Measurements from ENCODE around the gene RASA3. TPM values are rescaled to one million over a fixed set of nuclear protein-coding genes. Genes with fewer than 3 reads are reported as not detected.

The RASA3 gene
- total RNA-seq, 1 donor: 36.1 TPM

DNA sequence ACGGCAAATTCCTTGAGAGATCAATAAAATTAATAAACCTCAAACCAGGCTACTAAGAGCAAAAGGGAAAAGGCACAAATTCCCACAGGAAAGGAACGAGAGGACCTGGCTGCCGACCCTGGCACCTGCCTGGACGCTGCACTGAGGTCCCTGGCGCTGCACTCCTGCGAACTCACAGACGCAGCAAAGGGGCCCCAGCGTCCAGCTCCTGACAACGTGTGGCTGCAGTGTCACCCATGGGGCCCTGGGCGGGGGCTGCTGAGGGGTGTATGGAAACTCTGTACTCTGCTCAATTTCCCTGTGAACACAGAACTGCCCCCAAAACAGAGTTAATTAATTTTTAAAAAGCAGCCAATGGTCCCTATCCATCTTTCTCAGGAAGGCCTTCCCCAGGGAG is 97.2 kb downstream of the RASA3 start:
- H3K4me3 ChIP-seq (ENCODE audit: low read depth, low read length): no peak overlapping the region
- no peak for DNase-seq (ENCODE audit: low read depth)
- TF ChIP-seq, protein P1, sequence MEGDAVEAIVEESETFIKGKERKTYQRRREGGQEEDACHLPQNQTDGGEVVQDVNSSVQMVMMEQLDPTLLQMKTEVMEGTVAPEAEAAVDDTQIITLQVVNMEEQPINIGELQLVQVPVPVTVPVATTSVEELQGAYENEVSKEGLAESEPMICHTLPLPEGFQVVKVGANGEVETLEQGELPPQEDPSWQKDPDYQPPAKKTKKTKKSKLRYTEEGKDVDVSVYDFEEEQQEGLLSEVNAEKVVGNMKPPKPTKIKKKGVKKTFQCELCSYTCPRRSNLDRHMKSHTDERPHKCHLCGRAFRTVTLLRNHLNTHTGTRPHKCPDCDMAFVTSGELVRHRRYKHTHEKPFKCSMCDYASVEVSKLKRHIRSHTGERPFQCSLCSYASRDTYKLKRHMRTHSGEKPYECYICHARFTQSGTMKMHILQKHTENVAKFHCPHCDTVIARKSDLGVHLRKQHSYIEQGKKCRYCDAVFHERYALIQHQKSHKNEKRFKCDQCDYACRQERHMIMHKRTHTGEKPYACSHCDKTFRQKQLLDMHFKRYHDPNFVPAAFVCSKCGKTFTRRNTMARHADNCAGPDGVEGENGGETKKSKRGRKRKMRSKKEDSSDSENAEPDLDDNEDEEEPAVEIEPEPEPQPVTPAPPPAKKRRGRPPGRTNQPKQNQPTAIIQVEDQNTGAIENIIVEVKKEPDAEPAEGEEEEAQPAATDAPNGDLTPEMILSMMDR (IDR thresholded peaks at IDR 0.05; ENCODE audit: insufficient read depth, low read length): no peak

DNA sequence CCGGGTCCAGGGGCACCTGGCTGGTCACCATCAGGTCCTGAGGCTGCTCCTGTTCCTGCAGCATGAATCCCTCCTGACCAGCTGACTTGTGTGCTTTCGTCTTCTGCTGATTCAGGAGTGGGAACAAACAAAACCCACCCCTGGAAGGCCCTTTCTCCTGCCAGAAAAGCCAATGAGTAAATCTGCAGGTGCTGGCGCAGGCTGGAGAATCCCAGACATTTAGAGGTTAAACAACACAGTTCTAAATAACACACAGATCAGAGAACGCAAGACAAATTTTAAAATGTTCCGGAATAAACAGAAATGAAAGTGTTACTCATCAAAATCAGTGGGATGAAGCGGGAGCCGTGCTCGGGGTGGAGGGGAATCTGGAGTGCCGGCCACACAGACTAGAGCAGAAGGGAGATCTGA is 97.9 kb downstream of the RASA3 start:
- DNase-seq (ENCODE audit: low read depth): peak; percentile 52
- H3K4me3 ChIP-seq (ENCODE audit: low read depth, low read length): peak overlapping the region; percentile 36
- TF ChIP-seq, protein P1 (IDR thresholded peaks at IDR 0.05; ENCODE audit: insufficient read depth, low read length): no peak

DNA sequence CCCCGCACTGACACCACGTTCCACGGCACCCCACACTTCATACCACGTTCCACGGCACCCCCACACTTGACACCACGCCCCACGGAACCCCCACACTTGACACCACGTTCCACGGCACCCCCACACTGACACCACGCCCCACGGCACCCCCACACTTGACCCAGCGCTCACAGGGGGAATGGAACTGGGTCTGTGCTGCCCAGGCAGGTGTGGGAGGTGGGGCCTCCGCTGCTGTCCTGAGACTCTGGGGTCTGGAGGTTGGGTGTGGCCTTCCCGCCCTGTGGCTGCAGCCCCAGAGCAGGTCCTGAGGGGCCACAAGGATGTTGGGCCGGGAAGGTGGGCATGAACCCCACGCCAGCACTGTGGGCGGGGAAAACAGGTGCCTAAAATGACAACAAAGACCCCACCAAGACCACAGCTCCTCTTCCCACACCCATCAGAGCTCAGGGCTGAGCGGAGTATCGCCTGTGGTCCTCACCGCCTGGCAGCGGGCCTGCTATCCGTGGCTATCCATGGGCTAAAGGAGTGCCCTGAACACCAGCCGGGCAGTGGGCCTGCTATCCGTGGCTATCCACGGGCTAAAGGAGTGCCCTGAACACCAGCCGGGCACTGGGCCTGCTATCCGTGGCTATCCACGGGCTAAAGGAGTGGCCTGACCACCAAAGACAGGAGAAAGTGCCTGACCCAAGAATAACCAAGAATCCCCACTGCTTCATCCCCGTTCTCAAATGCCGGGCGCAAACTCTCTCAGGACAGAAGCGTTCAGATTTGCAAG is 98.7 kb downstream of the RASA3 start:
- TF ChIP-seq, protein P1 (IDR thresholded peaks at IDR 0.05; ENCODE audit: insufficient read depth, low read length): no peak
- peak overlapping the region; percentile 36 for H3K4me3 ChIP-seq (ENCODE audit: low read depth, low read length)
- DNase-seq (ENCODE audit: low read depth): peak; percentile 25

DNA sequence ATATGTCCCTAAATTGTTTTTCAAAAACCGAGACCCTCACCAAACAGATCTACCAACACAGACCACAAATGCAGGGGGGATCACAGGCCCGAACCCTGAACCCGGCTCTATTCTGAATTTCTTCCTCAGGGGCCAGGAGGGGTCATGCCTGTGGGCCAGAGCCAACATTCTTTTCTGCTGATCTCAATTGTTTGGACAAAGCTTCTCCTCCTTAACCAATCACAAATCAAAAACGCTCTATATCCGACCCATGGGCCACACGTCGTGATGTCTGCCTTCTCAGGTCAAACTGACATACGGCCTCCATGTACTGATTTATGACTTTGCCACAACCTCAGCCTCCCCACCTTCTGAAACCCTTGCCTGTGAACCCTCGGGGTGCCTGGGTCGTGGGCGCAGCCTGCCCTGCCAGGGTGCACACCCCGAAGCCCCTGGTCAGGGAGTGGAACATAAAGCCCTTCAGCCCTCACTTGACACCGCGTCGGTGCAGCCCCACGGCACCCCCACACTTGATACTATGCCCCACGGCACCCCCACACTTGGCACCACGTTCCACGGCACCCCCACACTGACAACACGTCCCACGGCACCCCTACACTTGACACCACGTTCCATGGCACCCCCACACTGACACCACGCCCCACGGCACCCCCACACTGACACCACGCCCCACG is 100.2 kb downstream of the RASA3 start:
- H3K4me3 ChIP-seq (ENCODE audit: low read depth, low read length): no peak overlapping the region
- TF ChIP-seq, protein P1 (IDR thresholded peaks at IDR 0.05; ENCODE audit: insufficient read depth, low read length): no peak
- peak; percentile 79 for DNase-seq (ENCODE audit: low read depth)

DNA sequence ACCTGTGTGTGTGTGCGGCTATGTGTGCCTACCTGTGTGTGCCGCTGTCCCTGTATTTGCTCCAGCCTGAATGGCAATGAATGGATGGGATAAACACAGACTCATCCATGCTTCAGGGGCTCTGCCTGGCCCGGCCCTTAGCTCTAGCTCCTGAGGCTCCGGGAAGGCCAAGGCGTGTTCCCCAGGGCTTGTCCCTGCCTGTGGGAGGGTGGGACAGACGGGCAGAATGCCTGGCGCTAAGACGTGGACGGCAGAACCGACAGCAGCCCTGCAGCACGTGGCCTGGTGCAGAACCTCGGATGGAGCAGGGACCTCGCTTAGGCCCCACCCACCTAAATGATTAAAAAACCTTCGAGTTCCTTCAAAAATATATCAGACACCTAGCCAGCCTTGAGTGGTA is 100.8 kb downstream of the RASA3 start:
- DNase-seq (ENCODE audit: low read depth): peak; percentile 40

DNA sequence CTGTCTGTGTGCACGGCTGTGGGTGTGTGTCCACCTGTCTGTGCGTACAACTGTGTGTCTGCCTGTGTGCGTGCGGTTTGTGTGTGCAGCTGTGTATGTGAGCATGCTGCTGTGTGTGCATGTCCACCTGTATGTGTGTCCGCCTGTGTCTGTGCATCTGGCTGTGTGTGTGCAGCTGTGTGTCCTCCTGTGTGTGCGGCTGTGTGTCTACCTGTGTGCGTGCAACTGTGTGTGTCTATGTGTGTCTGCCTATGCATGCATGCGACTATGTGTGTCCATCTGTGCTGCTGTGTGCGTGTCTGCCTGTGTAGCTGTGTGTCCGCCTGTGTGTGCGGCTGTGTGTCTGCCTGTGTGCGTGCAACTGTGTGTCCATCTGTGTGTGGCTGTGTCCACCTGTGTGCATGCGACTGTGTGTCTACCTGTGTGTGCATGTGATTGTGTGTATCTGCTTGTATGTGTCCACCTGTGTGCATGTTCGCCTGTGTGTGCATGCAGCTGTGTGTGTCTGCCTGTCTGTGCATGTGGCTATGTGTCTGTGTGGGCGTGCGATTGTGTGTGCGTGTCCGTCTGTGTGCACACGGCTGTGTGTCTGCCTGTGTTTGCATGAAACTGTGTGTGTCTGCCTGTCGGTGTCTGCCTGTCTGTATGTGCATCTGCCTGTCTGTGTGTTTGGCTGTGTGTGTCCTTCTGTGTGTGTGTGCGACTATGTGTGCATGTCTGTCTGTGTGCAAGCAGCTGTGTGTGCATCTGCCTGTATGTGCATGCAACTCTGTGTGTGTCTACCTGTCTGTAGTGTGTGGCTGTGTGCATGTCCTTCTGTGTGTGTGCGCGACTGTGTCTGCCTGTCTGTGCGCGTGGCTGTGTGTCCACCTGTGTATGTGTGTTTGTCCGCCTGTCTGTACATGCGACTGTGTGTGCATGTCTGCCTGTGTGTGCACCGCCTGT is 101.5 kb downstream of the RASA3 start:
- DNase-seq (ENCODE audit: low read depth): no peak
- H3K4me3 ChIP-seq (ENCODE audit: low read depth, low read length): no peak overlapping the region
- TF ChIP-seq, protein P1 (IDR thresholded peaks at IDR 0.05; ENCODE audit: insufficient read depth, low read length): no peak

More for the DNA sequence above, 100.8 kb downstream of the RASA3 start:
- H3K4me3 ChIP-seq (ENCODE audit: low read depth, low read length): no peak overlapping the region
- TF ChIP-seq, protein P1 (IDR thresholded peaks at IDR 0.05; ENCODE audit: insufficient read depth, low read length): no peak

Data from fibroblast of the aortic adventitia (primary cell).